ENCODE results near the gene WIPF3.

Gene WIPF3

GRCh38 chr7:29798422-29798821, 7.9 kb upstream of the WIPF3 start:
- H3K27ac Mint-ChIP-seq = no peak overlapping the region
- H3K27me3 Mint-ChIP-seq (ENCODE audit: low read depth) = peaks cover 17% of the 10 kb centered on the region
- H3K4me3 Mint-ChIP-seq = no peak overlapping the region
- no peaks in the 10 kb centered on the region for H3K9me3 Mint-ChIP-seq
- H3K4me1 Mint-ChIP-seq (ENCODE audit: low read depth) = no peaks in the 10 kb centered on the region
- H3K36me3 Mint-ChIP-seq (ENCODE audit: low read depth) = no peaks in the 10 kb centered on the region

- Mint-ChIP-seq H3K27me3 (ENCODE audit: low read depth) (peaks cover 32% of the 10 kb centered on the region), H3K4me1 (ENCODE audit: low read depth) (no peaks in the 10 kb centered on the region), H3K27ac (no peak overlapping the region), H3K4me3 (no peak overlapping the region), H3K9me3 (no peaks in the 10 kb centered on the region), H3K36me3 (ENCODE audit: low read depth) (no peaks in the 10 kb centered on the region)
Measured at GRCh38 chr7:29801929-29802328, 4.4 kb upstream of the WIPF3 start.

GRCh38 chr7:29805031-29805430, 1.3 kb upstream of the WIPF3 start:
- Mint-ChIP-seq H3K27ac (no peak overlapping the region), H3K9me3 (no peaks in the 10 kb centered on the region), H3K4me3 (no peak overlapping the region), H3K27me3 (ENCODE audit: low read depth) (peaks cover 56% of the 10 kb centered on the region), H3K36me3 (ENCODE audit: low read depth) (no peaks in the 10 kb centered on the region), H3K4me1 (ENCODE audit: low read depth) (no peaks in the 10 kb centered on the region)

- H3K27me3 Mint-ChIP-seq (ENCODE audit: low read depth) = peaks cover 59% of the 10 kb centered on the region
- no peaks in the 10 kb centered on the region for H3K36me3 Mint-ChIP-seq (ENCODE audit: low read depth)
- H3K27ac Mint-ChIP-seq = no peak overlapping the region
- no peak overlapping the region for H3K4me3 Mint-ChIP-seq
- H3K9me3 Mint-ChIP-seq = no peaks in the 10 kb centered on the region
- no peaks in the 10 kb centered on the region for H3K4me1 Mint-ChIP-seq (ENCODE audit: low read depth)
Measured at GRCh38 chr7:29805886-29806207, 461 bp upstream of the WIPF3 start.

- no peak overlapping the region for H3K4me3 Mint-ChIP-seq
- H3K4me1 Mint-ChIP-seq (ENCODE audit: low read depth) = no peaks in the 10 kb centered on the region
- H3K36me3 Mint-ChIP-seq (ENCODE audit: low read depth) = no peaks in the 10 kb centered on the region
- no peak overlapping the region for H3K27ac Mint-ChIP-seq
- peaks cover 64% of the 10 kb centered on the region for H3K27me3 Mint-ChIP-seq (ENCODE audit: low read depth)
- H3K9me3 Mint-ChIP-seq = no peaks in the 10 kb centered on the region
Measured at GRCh38 chr7:29806995-29807841, 910 bp downstream of the WIPF3 start.

GRCh38 chr7:29808075-29808801, 1.9 kb downstream of the WIPF3 start:
- Mint-ChIP-seq H3K4me1 (ENCODE audit: low read depth) (no peaks in the 10 kb centered on the region), H3K27ac (no peak overlapping the region), H3K36me3 (ENCODE audit: low read depth) (no peaks in the 10 kb centered on the region), H3K9me3 (no peaks in the 10 kb centered on the region), H3K4me3 (no peak overlapping the region), H3K27me3 (ENCODE audit: low read depth) (peaks cover 70% of the 10 kb centered on the region)

GRCh38 chr7:29809533-29810155, 3.3 kb downstream of the WIPF3 start:
- Mint-ChIP-seq H3K27me3 (ENCODE audit: low read depth) (peaks cover 70% of the 10 kb centered on the region), H3K9me3 (no peaks in the 10 kb centered on the region)

GRCh38 chr7:29810297-29810696, 4.0 kb downstream of the WIPF3 start:
- Mint-ChIP-seq H3K4me1 (ENCODE audit: low read depth) (no peaks in the 10 kb centered on the region), H3K27ac (no peak overlapping the region), H3K27me3 (ENCODE audit: low read depth) (peaks cover 66% of the 10 kb centered on the region), H3K36me3 (ENCODE audit: low read depth) (no peaks in the 10 kb centered on the region), H3K9me3 (no peaks in the 10 kb centered on the region), H3K4me3 (no peak overlapping the region)

More at GRCh38 chr7:29809533-29810155, 3.3 kb downstream of the WIPF3 start:
- H3K27ac Mint-ChIP-seq = no peak overlapping the region
- no peaks in the 10 kb centered on the region for H3K36me3 Mint-ChIP-seq (ENCODE audit: low read depth)
- no peaks in the 10 kb centered on the region for H3K4me1 Mint-ChIP-seq (ENCODE audit: low read depth)
- no peak overlapping the region for H3K4me3 Mint-ChIP-seq

- H3K27me3 Mint-ChIP-seq (ENCODE audit: low read depth) = peaks cover 60% of the 10 kb centered on the region
- H3K4me3 Mint-ChIP-seq = no peak overlapping the region
- no peaks in the 10 kb centered on the region for H3K9me3 Mint-ChIP-seq
- H3K36me3 Mint-ChIP-seq (ENCODE audit: low read depth) = no peaks in the 10 kb centered on the region
- H3K27ac Mint-ChIP-seq = no peak overlapping the region
- no peaks in the 10 kb centered on the region for H3K4me1 Mint-ChIP-seq (ENCODE audit: low read depth)
Measured at GRCh38 chr7:29810813-29811482, 4.6 kb downstream of the WIPF3 start.

- Mint-ChIP-seq H3K4me1 (ENCODE audit: low read depth) (no peaks in the 10 kb centered on the region), H3K27ac (no peak overlapping the region), H3K27me3 (ENCODE audit: low read depth) (peaks cover 58% of the 10 kb centered on the region), H3K4me3 (no peak overlapping the region), H3K9me3 (no peaks in the 10 kb centered on the region), H3K36me3 (ENCODE audit: low read depth) (no peaks in the 10 kb centered on the region)
Measured at GRCh38 chr7:29811586-29811985, 5.3 kb downstream of the WIPF3 start.

- no peak overlapping the region for H3K27ac Mint-ChIP-seq
- no peaks in the 10 kb centered on the region for H3K4me1 Mint-ChIP-seq (ENCODE audit: low read depth)
- H3K27me3 Mint-ChIP-seq (ENCODE audit: low read depth) = peaks cover 54% of the 10 kb centered on the region
- no peak overlapping the region for H3K4me3 Mint-ChIP-seq
- no peaks in the 10 kb centered on the region for H3K9me3 Mint-ChIP-seq
- no peaks in the 10 kb centered on the region for H3K36me3 Mint-ChIP-seq (ENCODE audit: low read depth)
Measured at GRCh38 chr7:29812185-29812876, 6.0 kb downstream of the WIPF3 start.

- Mint-ChIP-seq H3K4me1 (ENCODE audit: low read depth) (no peaks in the 10 kb centered on the region), H3K4me3 (no peak overlapping the region), H3K27me3 (ENCODE audit: low read depth) (peaks cover 37% of the 10 kb centered on the region), H3K9me3 (no peaks in the 10 kb centered on the region), H3K27ac (no peak overlapping the region), H3K36me3 (ENCODE audit: low read depth) (no peaks in the 10 kb centered on the region)
Measured at GRCh38 chr7:29815181-29816105, 9.1 kb downstream of the WIPF3 start.

GRCh38 chr7:29818308-29818707, 12.0 kb downstream of the WIPF3 start:
- no peaks in the 10 kb centered on the region for H3K36me3 Mint-ChIP-seq (ENCODE audit: low read depth)
- H3K27me3 Mint-ChIP-seq (ENCODE audit: low read depth) = peaks cover 36% of the 10 kb centered on the region
- no peak overlapping the region for H3K4me3 Mint-ChIP-seq
- H3K9me3 Mint-ChIP-seq = no peaks in the 10 kb centered on the region
- H3K4me1 Mint-ChIP-seq (ENCODE audit: low read depth) = no peaks in the 10 kb centered on the region
- H3K27ac Mint-ChIP-seq = no peak overlapping the region

Measured in T-helper 1 cell treated with Interleukin-12 subunit alpha and Interleukin-12 subunit beta and Interleukin-4 antibody, amounts not matched to agents 30 μg/mL and 1 μg/mL, for 36 hours (primary cell).